Right ventricle myocardium inferior (tissue), 1 donor: ENCODE data around the gene STON1. TPM values are rescaled to one million over a fixed set of nuclear protein-coding genes. Genes with fewer than 3 reads are reported as not detected.
"Not testable (repeated sequence)": the region's sequence is repeated elsewhere in the genome, so short reads cannot be mapped to it uniquely, and the experiment has no call there.

ENCODE experiments used
- ATAC-seq: fragments of 200-7000 bp; cut with Tn5 transposase; one replicate; pipeline ENCODE4 v1.9.1; 2020; ENCODE audit warnings: mild to moderate bottlenecking, moderate library complexity
- DNase-seq: peaks from one replicate; pipeline ENCODE4 v3.0.0; 2021; ENCODE audit errors: missing footprints
- intact Hi-C: fragments of 100-400 bp; cut with DNase I; formaldehyde crosslinking; loops from one replicate; pipeline ENCODE4 v1.11.0; 2022
- total RNA-seq: library from RNA; stranded (reverse); fragmentation: NEBNext Ultra II Directional; extraction: Animal tissue kit (Norgen Biotek cat#: 25700); gene quantifications from one replicate; pipeline ENCODE4 v1.2.1, GENCODE V29; 2021
- donor health status: DM: no; HTN: yes; CAD: no; lungs with severe emphysema.

Gene STON1
- total RNA-seq, 1 donor from 2014 or later = 8.0 TPM

DNA sequence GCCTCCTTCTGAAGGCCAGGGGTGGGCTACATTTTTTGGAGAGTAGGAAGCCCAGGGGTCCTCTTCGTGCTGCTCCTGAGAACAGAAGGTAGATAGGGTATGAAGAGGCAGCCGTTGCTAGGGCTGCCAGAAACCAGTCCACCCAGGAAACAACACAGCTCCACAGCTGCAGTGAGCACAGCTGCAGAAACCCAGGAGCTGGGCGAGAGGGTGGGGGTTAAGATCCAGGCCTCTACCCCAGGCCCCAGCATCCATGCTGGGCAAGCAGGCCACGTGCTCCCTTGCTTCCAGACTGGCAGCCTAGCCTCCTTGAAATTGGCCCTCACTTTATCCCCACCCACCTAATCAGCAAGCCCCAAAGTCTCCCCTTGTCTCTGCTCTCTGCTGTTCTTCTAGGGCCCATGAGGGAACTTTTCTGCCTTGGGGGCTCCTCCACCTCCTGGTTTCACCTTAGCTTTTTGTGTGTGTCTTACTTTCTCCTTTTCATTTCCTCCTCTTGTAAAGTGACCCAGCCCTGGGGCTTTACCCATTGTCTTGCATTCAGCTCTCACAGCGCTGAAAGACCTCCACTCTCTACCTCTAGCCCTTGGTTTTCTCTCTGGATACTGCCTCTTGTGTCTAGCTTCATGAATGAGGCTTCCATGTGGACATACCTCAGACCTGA, 30.7 kb downstream of the STON1 start:
- intact Hi-C loops = no loop called here
- DNase-seq (no peak), ATAC-seq (no peak)

DNA sequence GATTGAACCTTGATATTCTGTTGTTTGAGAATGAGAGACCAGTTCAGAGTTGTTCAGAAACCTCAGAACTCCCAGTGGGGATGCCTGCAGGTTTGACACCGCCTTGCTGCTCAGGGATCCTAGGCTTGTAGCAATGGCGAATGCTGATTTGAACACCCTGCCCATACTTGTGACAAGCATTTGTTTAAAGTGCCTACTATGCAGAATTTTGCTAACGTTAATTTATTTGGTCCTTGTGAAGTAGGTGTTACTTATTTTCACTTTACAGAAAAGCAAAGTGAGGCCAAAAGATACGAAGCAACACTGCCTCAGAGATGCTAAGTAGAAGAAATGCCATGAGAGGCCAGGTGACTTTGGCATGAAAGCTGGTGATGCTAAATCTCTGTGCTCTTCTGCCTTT, 32.3 kb downstream of the STON1 start:
- intact Hi-C loops = no loop called here
- ATAC-seq = no peak

DNA sequence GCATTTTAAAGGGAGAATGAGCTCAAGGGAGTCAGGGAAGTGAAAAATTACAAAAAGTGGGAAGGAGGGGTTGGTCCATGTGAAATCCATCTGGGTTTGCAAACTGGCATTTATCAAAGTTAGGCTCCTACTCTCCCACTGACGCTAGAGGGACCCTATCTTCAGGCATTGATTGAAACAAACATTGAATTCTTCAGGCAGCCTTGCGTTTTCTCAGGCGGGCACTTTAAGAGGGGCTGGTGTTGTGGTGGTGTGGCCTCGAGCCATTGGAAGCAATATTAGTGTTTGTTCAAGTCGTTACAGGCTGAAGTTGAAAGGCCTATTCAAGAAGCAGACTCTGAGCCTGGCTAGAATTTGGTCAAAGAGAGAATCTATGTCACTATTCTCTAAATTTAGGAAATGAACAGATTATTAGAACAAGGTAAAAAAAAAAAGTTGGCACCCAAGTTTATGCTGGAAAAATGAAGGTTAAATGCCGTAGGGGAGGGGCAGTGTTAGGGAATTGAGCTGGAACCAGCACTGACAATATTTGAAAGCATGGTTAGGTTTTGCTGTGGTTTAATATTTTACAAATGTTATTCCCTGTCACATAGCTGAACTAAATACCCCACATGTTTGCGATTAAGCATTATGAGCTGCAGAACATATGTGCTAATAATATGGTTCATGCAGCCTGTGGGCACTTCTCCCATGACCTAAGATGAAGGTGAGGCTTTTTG, 36.8 kb downstream of the STON1 start:
- no peak for ATAC-seq

More for the DNA sequence above, 32.3 kb downstream of the STON1 start:
- DNase-seq = no peak

DNA sequence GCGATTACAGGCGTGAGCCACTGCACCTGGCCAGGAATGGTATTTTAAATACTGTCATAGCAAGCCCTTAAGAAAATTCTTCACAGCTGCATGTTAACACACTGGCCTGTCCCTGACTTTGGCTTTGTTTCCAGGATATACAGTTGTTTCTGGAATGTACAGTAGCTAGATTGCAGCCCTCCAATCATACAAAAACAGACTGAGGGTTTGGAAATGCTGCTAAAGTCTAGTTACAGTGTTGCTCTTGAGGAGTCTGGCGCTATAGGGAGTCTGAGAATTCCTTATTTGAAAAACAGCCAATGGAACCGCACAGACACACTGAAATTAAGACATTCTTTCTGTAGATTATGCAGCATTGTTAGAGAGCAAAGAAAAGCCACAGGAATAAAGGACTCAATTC, 37.7 kb downstream of the STON1 start:
- no peak for DNase-seq
- intact Hi-C loops = no loop called here
- ATAC-seq = no peak

More for the DNA sequence above, 36.8 kb downstream of the STON1 start:
- DNase-seq = no peak
- intact Hi-C loops = no loop called here

DNA sequence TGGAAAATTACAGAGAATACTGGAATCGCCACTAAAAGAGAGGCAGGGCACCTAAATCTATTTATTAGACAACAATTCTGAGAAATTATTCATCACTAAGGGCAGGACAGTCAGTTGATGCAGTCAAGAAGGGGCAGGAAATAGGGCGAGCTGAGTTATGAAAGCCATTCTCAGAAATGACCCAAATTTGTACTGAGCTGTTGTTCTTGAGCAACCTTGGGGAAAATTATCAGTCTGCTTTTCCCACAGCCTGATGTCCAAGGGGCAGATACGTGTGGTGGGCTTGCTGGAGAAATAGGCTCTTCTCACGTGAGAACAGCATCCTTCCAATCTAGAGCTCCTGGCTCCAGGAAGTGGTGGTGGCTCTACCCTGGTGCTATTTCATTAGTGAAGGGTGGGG, 38.6 kb downstream of the STON1 start:
- no peak for DNase-seq
- peak; percentile 50 for ATAC-seq
- intact Hi-C loops = no loop called here

DNA sequence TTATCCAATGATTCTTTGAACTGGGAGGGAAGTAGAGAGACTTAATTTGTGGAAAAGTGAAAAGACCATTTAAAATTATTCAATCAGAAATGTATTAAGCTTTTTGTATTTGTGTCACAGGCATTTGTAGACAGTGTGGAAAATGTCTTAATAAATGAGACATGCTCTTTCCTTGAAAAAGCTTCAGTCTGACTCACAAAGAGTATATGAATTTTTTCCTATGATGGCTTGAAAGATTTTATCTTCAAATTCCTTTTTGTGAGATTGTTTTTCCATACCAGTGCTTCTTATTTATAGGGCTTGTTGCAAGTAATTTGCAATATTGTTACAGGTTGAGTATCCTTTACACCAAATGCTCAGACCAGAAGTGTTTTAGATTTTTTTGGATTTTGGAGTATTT, 39.5 kb downstream of the STON1 start:
- intact Hi-C loops = no loop called here
- DNase-seq (no peak), ATAC-seq (no peak)

DNA sequence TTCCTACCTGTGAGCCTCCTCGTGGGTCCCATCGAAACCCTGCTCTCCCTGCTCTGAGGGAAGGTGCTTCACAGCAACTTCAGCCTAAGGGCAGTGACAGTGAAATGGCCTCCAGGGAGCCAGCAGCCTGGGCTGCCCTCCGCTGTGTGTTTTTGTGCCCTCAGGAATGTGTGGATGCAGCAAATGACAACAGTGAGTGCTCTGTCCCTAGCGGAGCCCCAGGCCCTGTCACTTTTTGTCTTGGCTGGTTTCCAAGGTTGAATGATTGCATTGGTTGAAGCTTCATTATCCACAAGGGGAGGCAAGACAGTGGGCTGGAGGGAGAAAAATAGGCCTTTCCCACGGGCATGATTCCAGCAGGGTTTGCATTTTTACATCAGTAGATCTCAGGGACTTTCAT, 42.9 kb downstream of the STON1 start:
- intact Hi-C loops = no loop called here
- DNase-seq (no peak), ATAC-seq (no peak)

DNA sequence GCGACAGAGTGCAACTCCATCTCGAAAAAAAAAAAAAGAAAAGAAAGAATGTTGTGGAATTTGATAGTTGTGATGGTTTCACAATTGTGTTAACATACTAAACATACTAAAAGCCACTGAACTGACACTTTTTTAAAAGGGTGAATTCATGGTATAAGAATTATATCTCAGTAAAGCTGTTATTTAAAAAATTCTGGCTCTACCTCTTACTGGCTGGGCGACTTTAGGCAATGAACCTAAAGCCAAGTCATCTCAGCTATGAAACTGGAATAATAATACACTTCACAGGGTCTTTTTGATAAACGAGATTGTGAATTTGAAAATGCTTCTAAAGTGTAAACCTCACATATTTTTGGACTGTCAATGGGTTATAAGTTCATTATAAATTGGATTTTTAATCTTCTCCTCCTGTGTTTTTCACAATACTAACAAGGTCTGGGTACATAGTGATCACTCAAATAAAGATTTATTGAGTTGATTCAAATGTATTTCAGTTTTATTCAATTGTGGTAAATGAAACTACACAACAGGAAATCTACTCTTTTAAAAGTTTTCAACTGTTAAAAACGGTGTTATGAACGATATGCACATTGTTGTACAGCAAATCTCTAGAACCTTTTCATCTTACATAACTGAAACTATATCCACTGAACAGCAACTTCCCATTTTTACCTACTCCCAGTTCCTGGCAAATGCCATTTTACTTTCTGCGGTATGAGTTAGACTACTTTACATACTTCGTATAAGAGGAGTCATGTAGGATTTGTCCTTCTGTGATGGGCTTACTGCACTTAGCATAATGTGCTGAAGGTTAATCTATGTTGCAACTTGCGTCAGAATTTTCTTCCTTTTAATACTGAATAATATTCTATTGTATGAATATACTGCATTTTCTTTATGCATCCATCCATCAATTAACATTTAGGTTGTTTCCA, 44.7 kb downstream of the STON1 start:
- ATAC-seq = no peak
- intact Hi-C loops = no loop called here

DNA sequence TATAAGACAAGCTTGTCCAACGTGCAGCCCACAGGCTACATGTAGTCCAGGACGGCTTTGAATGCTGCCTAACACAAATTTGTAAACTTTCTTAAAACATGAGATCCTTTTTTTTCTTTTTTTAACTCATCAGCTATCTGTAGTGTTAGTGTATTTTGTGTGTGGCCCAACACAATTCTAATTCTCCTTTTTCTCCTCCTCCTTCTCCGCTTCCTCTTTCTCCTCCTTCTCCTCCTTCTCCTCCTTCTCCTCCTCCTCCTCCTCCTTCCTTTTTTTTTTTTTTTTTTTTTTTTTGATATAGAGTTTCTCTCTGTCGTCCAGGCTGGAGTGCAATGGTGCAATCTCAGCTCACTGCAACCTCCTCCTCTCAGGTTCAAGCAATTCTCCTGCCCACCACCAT, 48.4 kb downstream of the STON1 start:
- intact Hi-C loops = no loop called here
- DNase-seq (no peak), ATAC-seq (no peak)

More for the DNA sequence above, 44.7 kb downstream of the STON1 start:
- DNase-seq = no peak

DNA sequence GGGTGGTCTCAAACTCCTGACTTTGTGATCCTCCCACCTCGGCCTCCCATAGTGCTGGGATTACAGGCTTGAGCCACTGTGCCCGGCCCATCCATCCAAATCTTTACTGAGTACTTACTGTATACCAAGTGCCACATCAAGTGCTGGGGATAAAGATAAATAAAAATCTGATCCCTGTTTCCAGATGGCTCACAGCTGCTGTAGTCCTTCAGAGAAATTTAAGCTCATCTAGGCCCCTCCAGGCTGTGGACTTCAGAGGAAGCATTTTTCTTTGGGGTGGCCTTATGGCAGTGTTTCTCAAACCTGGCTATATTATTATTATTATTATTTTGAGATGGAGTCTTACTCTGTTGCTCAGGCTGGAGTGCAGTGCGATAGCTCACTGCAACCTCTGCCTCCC, 54.0 kb downstream of the STON1 start:
- ATAC-seq (no peak), DNase-seq (no peak)
- intact Hi-C loops = no loop called here

DNA sequence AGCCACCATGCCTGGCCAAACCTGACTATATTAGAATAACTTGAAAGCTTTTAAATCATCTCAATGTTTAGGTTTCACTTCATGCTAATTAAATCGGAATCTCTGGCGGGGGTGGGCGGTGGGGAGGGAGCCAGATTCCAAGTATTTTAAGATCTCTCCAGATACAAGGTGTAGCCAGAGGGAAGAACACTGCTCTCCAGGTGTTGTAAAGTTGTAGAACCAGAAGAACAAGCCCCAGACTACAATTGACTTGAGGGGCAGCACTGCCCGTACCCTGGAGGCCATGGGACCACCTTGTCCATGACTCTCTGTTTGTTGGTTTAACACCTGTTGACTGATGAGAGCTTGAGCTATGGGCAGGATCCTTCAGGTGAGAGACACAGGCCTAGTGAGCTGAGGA, 54.6 kb downstream of the STON1 start:
- no peak for ATAC-seq
- intact Hi-C loops = no loop called here
- DNase-seq = no peak

DNA sequence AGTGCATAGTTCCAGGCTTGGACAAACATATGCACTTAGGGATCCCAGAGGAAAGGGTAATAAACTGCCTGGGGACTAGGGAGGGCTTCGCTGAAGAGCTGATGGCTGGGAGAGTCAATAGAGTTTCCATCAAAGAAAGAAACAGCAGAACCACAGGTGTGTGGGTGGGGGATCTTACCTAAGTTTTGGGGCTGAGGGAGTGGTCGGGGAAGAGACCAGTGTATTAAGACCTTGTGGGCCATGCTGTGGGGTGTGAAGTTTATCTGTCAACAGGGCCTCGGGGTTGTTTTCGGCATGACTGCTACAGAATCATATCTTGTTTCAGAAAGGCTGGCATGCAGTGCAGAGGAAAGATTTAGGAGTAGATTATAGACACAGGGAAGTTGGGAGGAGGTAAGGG, 56.5 kb downstream of the STON1 start:
- intact Hi-C loops = loop anchor here (5.0 kb wide), 2 partner anchors 59 to 89 kb away; no protein-coding TSS in a partner anchor
- no peak for DNase-seq
- ATAC-seq = no peak

DNA sequence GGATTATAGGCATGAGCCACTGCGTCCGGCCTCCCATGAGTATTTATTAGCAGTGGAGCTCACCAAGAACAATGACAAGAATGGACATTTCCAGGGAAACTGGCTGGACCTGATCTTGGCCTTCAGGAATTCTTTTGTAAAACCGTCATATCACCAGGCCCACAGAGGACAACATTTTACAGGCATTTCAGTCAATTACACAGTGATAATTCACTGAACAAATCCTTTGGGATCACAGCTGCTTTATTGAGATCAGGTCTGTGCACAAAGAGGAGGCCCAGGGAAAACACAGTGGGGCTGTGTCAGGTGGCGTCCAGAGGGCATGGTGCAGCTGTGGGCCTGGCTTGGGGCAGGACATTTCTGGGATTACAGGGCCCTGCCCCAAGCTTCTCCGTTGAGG, 57.6 kb downstream of the STON1 start:
- no peak for ATAC-seq
- no peak for DNase-seq
- intact Hi-C loops = loop anchor here (5.0 kb wide), 2 partner anchors 60 to 90 kb away; no protein-coding TSS in a partner anchor

DNA sequence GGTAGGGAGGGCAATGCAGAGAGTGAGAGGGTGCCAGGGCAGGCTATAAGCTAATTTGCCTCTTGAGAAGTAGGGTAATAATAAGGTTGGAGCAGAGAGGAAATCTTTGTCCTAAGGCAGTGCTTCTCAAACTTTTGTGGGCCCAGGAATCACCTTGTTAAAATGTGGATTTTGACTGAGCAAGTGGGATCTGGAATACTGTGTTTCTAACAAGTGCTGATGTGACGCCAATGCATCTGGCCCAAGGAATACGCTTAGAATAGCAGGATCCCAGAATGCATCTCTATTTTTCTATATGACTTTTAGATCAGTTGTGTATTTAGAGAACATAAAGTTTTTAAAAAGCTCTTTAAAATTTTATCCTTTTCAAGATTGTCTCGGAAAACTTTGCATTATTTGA, 58.0 kb downstream of the STON1 start:
- intact Hi-C loops = loop anchor here (5.0 kb wide), 2 partner anchors 61 to 91 kb away; no protein-coding TSS in a partner anchor
- no peak for DNase-seq
- ATAC-seq = no peak

DNA sequence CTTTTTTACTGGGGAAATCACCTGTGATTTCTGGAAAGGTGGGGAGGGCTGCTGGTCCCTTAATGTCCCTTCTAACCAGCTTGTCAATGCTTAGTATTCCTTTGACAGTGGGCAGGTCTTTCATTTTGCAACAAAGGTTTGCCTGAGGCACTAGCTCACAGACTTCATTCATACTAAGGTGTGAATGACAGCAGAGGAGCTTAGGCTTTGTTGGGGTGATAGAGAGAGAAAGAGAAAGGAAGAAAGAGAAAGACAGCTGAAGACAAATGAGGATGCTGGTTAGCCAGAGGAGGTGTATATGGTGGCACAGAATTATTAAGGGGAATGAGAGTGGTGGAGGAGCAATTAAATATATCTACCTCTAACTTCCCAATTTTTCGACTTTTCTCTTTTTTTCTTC, 58.8 kb downstream of the STON1 start:
- ATAC-seq = no peak
- intact Hi-C loops = loop anchor here (1.0 to 5.0 kb wide), 3 partner anchors 61 to 117 kb away; no protein-coding TSS in a partner anchor
- DNase-seq = no peak

DNA sequence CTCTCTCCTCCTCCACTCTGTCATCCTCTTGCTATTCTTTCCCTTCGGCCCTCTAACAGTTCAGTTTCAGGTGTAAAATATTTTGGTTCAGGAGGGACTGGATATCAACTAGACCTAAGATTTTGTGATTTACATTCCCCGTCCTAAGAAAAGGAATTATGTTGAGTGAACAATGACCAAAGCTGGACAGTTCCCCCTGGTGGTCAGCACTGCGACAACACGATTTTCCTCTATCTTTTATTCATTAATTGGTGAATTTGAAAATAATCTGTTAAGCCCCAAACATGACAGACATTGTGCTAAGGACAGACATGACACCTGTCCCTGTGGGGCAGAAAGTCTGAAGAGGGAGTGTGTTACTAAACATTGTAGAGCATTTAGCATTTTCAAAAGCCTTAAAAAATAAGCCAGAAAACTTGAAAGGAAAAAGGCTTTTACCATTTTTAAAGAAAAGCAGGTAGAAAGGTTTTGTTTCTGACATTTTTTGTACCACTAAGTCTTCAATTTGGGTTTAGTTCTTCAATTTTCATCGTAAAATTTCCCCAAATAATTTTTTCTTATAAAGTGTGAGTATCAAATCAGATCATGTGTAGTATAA, 59.3 kb downstream of the STON1 start:
- DNase-seq (no peak), ATAC-seq (peak; percentile 54)
- intact Hi-C loops = loop anchor here (1.0 to 5.0 kb wide), 3 partner anchors 62 to 118 kb away; no protein-coding TSS in a partner anchor

DNA sequence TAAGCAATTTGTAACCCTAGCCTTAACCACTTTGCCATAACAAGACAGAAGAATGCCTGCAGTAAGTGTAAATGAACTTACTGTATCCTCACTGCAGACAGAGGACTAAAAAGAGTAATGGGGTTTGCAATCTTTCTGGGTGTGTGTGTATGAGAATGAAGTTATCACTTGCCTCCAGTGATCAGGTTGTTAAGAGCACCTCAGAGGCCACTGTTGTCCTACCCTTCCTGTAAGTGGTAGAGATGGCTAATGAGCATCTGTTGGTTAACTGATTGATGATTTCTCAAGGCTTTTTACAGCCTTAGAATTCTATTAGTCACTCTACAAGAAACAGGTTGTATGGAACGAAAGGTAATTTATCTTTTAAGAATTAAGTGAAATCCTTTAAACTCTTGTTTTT, 60.1 kb downstream of the STON1 start:
- intact Hi-C loops = no loop called here
- DNase-seq (no peak), ATAC-seq (no peak)

DNA sequence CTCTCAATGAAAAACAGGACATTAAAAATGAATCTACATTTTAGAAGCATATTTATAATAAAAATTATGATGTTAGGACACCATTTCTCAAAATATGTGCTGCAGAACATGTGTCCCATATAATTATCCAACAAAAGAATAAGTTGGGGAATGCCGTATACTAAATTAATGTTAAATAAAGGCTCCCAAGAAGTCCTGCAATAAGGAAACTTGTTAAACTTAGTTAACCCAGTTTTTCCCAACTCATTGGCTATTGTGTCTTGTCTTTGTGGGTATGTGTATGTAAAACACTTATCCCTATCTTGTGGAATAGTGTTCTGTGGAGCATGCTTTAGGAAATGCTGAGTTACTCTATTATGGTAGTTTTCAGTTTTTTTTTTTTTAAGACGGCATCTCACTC, 62.1 kb downstream of the STON1 start:
- intact Hi-C loops = no loop called here
- DNase-seq (no peak), ATAC-seq (no peak)

DNA sequence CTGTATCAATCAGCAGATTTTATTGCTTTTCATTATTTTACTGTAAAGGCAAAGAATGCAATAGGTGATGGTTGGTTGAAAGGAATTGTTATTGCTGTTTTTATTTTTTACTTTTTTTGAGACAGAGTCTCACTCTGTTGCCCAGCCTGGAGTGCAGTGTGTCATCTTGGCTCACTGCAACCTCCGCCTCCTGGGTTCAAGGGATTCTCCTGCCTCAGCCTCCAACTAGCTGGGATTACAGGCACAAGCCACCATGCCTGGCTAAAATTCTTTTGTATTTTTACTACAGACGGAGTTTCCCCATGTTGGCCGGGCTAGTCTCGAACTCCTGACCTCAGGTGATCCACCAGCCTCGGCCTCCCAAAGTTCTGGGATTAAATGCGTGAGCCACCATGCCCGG, 66.8 kb downstream of the STON1 start:
- intact Hi-C loops = loop anchor here (5.0 kb wide), 1 partner anchor 1806 kb away; no protein-coding TSS in a partner anchor
- ATAC-seq = not testable (repeated sequence)

More for the DNA sequence above, 66.8 kb downstream of the STON1 start:
- not testable (repeated sequence) for DNase-seq
